Activated T-helper 17 cell treated with anti-CD3 and anti-CD28 coated beads, Interleukin-2, amount 50 U/mL, for 72 hours (primary cell): Measurements from ENCODE around the gene MEPCE. TPM values are rescaled to one million over a fixed set of nuclear protein-coding genes. Genes with fewer than 3 reads are reported as not detected.

Experiments used
- ATAC-seq: fragments of 150-1000 bp; cut with Tn5 transposase; replicated peaks from 2 replicates; pipeline ENCODE4 v1.10.0; 2021; ENCODE audit warnings: mild to moderate bottlenecking, moderate library complexity
- H3K27ac Mint-ChIP-seq: one replicate; pipeline ENCODE4 v1.8.0; 2022; ENCODE audit warnings: mixed read lengths
- H3K27me3 Mint-ChIP-seq: one replicate; pipeline ENCODE4 v1.8.0; 2022; ENCODE audit warnings: mixed read lengths
- H3K36me3 Mint-ChIP-seq: one replicate; pipeline ENCODE4 v1.8.0; 2022; ENCODE audit warnings: low read depth, mild to moderate bottlenecking, mixed read lengths
- H3K4me1 Mint-ChIP-seq: one replicate; pipeline ENCODE4 v1.8.0; 2022; ENCODE audit warnings: mixed read lengths
- H3K4me3 Mint-ChIP-seq: one replicate; pipeline ENCODE4 v1.8.0; 2022; ENCODE audit warnings: mild to moderate bottlenecking, mixed read lengths
- H3K9me3 Mint-ChIP-seq: one replicate; pipeline ENCODE4 v1.8.0; 2022; ENCODE audit warnings: mixed read lengths
- total RNA-seq, 2 donors: library from RNA; stranded (reverse); gene quantifications; one replicate each; pipeline ENCODE4 v1.2.3, GENCODE V29; 2022

MEPCE gene
- total RNA-seq, 2 donors from 2014 or later, result 59.5 to 65.2 TPM

GRCh38 chr7:100423315-100423714 is 6.3 kb upstream of the MEPCE start:
- no peaks in the 10 kb centered on the region for H3K27me3 Mint-ChIP-seq
- no peaks in the 10 kb centered on the region for H3K4me1 Mint-ChIP-seq
- H3K4me3 Mint-ChIP-seq, result no peak overlapping the region
- peaks cover 5% of the 10 kb centered on the region for H3K36me3 Mint-ChIP-seq
- ATAC-seq, result no peak
- H3K9me3 Mint-ChIP-seq, result no peaks in the 10 kb centered on the region
- H3K27ac Mint-ChIP-seq, result no peak overlapping the region

- H3K9me3 Mint-ChIP-seq, result peaks cover 4% of the 10 kb centered on the region
- no peak for ATAC-seq
- no peak overlapping the region for H3K4me3 Mint-ChIP-seq
- H3K27me3 Mint-ChIP-seq, result no peaks in the 10 kb centered on the region
- peaks cover 7% of the 10 kb centered on the region for H3K4me1 Mint-ChIP-seq
- peaks cover 23% of the 10 kb centered on the region for H3K36me3 Mint-ChIP-seq
- H3K27ac Mint-ChIP-seq, result no peak overlapping the region
These were observed 4.3 kb upstream of the MEPCE start for GRCh38 chr7:100425347-100425746.

DNA sequence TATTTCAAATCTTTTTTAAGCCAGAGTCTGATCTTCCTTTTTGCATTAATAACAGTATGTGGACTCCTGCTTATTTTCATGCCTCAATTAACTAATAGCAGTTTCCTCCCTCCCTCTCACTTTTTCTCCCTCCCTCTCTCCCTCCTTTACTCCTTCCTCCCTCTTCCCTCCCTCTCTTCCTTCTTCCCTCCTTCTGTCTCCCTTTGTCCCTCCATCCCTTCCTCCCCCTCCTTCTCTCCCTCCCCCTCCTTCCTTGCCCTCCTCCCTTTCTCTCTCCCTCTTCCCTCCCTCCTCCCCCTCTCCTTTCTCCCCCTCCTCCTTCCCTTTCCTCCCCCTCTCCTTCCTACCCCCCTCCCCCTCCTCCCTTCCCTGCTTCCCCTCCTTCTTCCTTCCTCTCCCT is 3.1 kb upstream of the MEPCE start:
- Mint-ChIP-seq H3K36me3 (peaks cover 34% of the 10 kb centered on the region), H3K4me1 (peaks cover 10% of the 10 kb centered on the region), H3K27me3 (no peaks in the 10 kb centered on the region), H3K9me3 (peaks cover 4% of the 10 kb centered on the region), H3K27ac (no peak overlapping the region), H3K4me3 (no peak overlapping the region)
- no peak for ATAC-seq

GRCh38 chr7:100427762-100428198 is 1.9 kb upstream of the MEPCE start:
- no peak for ATAC-seq
- H3K9me3 Mint-ChIP-seq, result peaks cover 4% of the 10 kb centered on the region
- H3K4me1 Mint-ChIP-seq, result peaks cover 23% of the 10 kb centered on the region
- H3K4me3 Mint-ChIP-seq, result peak overlapping the region; percentile 87
- peak overlapping the region; percentile 100 for H3K27ac Mint-ChIP-seq
- H3K27me3 Mint-ChIP-seq, result no peaks in the 10 kb centered on the region
- peaks cover 47% of the 10 kb centered on the region for H3K36me3 Mint-ChIP-seq

DNA sequence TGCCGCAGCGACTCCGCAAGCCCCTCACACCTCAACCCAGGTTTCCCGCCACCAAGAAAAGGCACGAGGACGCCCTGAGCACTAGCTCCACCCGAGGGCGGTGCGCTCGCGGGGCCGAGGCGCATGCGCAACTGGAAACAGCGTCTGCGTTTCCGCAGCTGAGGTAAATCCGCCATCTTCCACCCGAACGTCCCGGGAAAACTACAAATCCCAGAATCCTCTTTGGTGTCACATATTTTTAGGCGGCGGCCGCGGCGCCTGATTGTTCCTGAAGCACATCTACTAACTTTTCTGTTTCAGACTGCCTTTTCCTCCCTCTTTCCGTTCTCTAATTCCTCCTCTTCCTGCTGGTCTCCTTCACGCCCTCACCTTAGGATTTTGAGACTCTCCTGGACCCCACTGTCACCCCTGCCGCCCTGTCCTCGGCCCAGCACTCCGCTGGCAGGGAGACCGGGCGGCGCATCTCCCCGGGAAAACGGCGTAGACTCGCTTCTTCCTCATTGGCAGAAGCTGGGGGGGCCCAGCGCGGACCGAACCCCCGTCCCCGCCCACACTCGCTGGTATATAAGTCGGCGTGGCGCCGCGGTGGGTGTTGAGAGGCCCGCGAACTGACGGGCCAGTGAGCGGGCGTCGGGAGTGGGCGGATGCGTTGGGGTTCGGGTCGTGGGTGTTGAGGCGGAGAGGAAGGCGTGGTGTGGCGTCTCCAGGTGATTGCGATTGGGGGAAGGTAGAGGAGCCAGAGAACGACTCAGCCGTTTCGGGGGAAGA is 1.2 kb upstream of the MEPCE start, which contains the start of gene ZCWPW1:
TSS of gene ZCWPW1 (minus strand) at position 505 of the 768 bp plus-strand sequence. CDS start 8,054 bp downstream, outside the sequence.
- ATAC-seq, result peak; percentile 57
- Mint-ChIP-seq H3K4me3 (peak within 1 kb of the TSS; percentile 87), H3K27me3 (no peaks in the 10 kb centered on the region), H3K4me1 (peaks cover 25% of the 10 kb centered on the region), H3K36me3 (peaks cover 53% of the 10 kb centered on the region), H3K27ac (peak within 1 kb of the TSS; percentile 100), H3K9me3 (peaks cover 4% of the 10 kb centered on the region)

DNA sequence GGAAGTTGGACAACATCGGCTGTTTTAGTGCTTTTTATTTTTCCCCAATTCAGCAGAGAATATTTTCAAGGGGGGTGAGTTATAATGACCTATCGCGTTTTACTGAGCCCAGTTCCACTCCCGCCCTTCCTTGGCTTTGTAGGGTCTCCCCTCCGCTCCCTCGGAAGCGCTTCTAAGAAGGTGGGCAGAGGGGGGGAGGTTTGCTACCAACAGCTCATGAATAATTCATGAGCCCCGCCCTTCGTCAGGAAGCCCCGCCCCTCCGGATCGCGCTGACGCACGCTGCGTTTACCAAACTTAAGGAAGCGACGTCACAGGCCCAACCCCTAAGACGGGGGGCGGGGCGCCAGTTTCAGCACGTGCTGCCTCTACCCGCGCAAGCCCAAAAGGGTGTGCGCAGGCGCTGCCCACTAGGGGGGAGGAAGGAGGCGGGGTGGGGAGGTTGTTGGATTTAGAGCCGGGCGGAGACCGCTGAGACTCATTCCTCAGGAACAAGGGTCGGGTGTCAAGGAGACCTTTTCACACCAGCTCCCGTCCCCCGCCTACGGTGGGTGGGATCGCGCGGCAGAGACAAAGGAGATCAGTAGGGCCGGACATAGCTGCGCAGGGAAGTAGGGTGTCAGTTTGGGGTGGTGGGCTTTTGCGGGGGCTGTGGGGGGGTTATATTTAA is 529 bp upstream of the MEPCE start:
- peak; percentile 74 for ATAC-seq
- Mint-ChIP-seq H3K9me3 (peaks cover 4% of the 10 kb centered on the region), H3K27me3 (no peaks in the 10 kb centered on the region), H3K36me3 (peaks cover 60% of the 10 kb centered on the region), H3K27ac (peak overlapping the region; percentile 100), H3K4me3 (peak overlapping the region; percentile 87), H3K4me1 (peaks cover 32% of the 10 kb centered on the region)

DNA sequence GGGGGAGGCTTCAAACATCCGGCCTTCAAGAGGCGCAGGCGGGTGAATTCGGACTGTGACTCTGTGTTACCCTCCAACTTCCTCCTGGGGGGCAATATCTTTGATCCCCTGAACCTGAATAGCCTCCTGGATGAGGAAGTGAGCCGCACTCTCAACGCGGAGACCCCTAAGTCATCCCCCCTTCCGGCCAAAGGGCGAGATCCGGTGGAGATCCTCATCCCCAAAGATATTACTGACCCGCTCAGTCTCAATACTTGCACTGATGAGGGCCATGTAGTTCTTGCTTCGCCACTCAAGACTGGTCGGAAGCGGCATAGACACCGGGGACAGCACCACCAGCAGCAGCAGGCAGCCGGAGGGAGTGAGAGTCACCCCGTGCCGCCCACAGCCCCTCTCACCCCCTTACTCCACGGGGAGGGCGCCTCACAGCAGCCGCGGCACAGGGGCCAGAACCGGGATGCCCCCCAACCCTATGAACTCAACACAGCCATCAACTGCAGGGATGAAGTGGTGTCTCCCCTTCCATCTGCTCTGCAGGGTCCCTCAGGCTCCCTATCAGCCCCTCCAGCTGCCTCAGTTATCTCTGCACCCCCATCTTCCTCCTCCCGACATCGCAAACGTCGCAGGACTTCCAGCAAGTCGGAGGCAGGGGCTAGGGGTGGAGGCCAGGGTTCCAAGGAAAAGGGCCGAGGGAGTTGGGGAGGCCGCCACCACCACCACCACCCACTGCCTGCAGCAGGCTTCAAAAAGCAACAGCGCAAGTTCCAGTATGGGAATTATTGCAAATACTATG is 1.1 kb downstream of the MEPCE start:
- ATAC-seq, result no peak

DNA sequence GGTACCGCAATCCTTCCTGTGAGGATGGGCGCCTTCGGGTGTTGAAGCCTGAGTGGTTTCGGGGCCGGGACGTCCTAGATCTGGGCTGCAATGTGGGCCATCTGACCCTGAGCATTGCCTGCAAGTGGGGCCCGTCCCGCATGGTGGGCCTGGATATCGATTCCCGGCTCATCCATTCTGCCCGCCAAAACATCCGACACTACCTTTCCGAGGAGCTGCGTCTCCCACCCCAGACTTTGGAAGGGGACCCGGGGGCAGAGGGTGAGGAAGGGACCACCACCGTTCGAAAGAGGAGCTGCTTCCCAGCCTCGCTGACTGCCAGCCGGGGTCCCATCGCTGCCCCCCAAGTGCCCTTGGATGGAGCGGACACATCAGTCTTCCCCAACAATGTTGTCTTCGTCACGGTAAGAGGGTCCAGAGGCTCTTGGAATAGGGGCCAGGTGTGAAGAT is 1.7 kb downstream of the MEPCE start:
- Mint-ChIP-seq H3K9me3 (peaks cover 4% of the 10 kb centered on the region), H3K27ac (peak overlapping the region; percentile 91), H3K27me3 (no peaks in the 10 kb centered on the region), H3K4me3 (peak overlapping the region; percentile 87), H3K4me1 (peaks cover 38% of the 10 kb centered on the region), H3K36me3 (peaks cover 80% of the 10 kb centered on the region)
- no peak for ATAC-seq

More for the DNA sequence above, 1.1 kb downstream of the MEPCE start:
- H3K4me3 Mint-ChIP-seq, result peak overlapping the region; percentile 87
- H3K9me3 Mint-ChIP-seq, result peaks cover 4% of the 10 kb centered on the region
- H3K27me3 Mint-ChIP-seq, result no peaks in the 10 kb centered on the region
- H3K4me1 Mint-ChIP-seq, result peaks cover 38% of the 10 kb centered on the region
- H3K27ac Mint-ChIP-seq, result peak overlapping the region; percentile 84
- H3K36me3 Mint-ChIP-seq, result peaks cover 76% of the 10 kb centered on the region

- no peak for ATAC-seq
- H3K27ac Mint-ChIP-seq, result peak overlapping the region; percentile 91
- H3K36me3 Mint-ChIP-seq, result peaks cover 85% of the 10 kb centered on the region
- peaks cover 4% of the 10 kb centered on the region for H3K9me3 Mint-ChIP-seq
- H3K4me1 Mint-ChIP-seq, result peaks cover 38% of the 10 kb centered on the region
- H3K27me3 Mint-ChIP-seq, result no peaks in the 10 kb centered on the region
- H3K4me3 Mint-ChIP-seq, result peak overlapping the region; percentile 87
These were observed 2.4 kb downstream of the MEPCE start for GRCh38 chr7:100432053-100432452.

DNA sequence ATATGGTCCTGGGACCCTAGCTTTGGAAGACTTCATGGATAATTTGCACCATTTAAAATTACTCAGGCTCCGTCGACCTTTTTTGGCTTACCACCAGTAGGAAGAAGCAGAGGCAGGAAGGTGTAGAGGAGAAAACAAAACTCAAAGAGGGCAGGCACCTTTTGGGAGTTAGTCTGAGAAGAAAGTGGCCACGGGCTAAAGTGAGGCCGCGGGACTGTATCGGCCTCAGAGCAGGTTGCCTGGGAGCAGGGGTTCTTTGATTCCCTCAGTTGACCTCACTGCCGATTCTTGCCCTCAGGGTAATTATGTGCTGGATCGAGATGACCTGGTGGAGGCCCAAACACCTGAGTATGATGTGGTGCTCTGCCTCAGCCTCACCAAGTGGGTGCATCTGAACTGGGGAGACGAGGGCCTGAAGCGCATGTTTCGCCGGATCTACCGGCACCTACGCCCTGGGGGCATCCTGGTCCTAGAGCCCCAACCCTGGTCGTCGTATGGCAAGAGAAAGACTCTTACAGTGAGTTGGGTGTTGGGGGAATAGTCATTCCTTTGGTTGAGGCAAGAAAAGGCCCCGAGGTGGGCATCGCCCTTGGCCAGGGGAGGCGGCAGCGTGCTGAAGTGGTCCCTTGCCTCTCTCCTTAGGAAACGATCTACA is 3.1 kb downstream of the MEPCE start:
- Mint-ChIP-seq H3K9me3 (peaks cover 4% of the 10 kb centered on the region), H3K4me3 (peak overlapping the region; percentile 87), H3K36me3 (peaks cover 85% of the 10 kb centered on the region), H3K4me1 (peaks cover 38% of the 10 kb centered on the region), H3K27ac (peak overlapping the region; percentile 91), H3K27me3 (no peaks in the 10 kb centered on the region)
- ATAC-seq, result no peak

GRCh38 chr7:100433276-100433591 is 3.6 kb downstream of the MEPCE start:
- no peak for ATAC-seq
- Mint-ChIP-seq H3K36me3 (peaks cover 81% of the 10 kb centered on the region), H3K9me3 (peaks cover 4% of the 10 kb centered on the region), H3K4me1 (peaks cover 38% of the 10 kb centered on the region), H3K27ac (peak overlapping the region; percentile 91), H3K4me3 (peak overlapping the region; percentile 87), H3K27me3 (no peaks in the 10 kb centered on the region)

GRCh38 chr7:100433592-100434296 is 4.1 kb downstream of the MEPCE start:
- H3K27ac Mint-ChIP-seq, result peak overlapping the region; percentile 91
- peaks cover 4% of the 10 kb centered on the region for H3K9me3 Mint-ChIP-seq
- no peaks in the 10 kb centered on the region for H3K27me3 Mint-ChIP-seq
- H3K36me3 Mint-ChIP-seq, result peaks cover 76% of the 10 kb centered on the region
- H3K4me1 Mint-ChIP-seq, result peaks cover 38% of the 10 kb centered on the region
- no peak for ATAC-seq
- H3K4me3 Mint-ChIP-seq, result peak overlapping the region; percentile 87

- Mint-ChIP-seq H3K9me3 (peaks cover under 1% of the 10 kb centered on the region), H3K4me1 (peaks cover 33% of the 10 kb centered on the region), H3K27me3 (no peaks in the 10 kb centered on the region), H3K27ac (peak overlapping the region; percentile 91), H3K4me3 (peak overlapping the region; percentile 87), H3K36me3 (peaks cover 68% of the 10 kb centered on the region)
- ATAC-seq, result no peak
These were observed 4.9 kb downstream of the MEPCE start for GRCh38 chr7:100434297-100435144.
